Muscle layer of duodenum (tissue), 2 donors: Measurements from ENCODE around the gene B4GALT1.
A peak's percentile ranks its signal among the peaks of the same experiment; 100 is the strongest.
"Not testable (repeated sequence)": the region's sequence is repeated elsewhere in the genome, so short reads cannot be mapped to it uniquely, and the experiment has no call there.

ENCODE experiments used
- H3K27ac ChIP-seq: one replicate; pipeline ENCODE4 v1.7.0; 2013; ENCODE audit warnings: mild to moderate bottlenecking, low read length
- H3K27me3 ChIP-seq: one replicate; pipeline ENCODE4 v1.7.0; 2013; ENCODE audit warnings: low read depth, mild to moderate bottlenecking, control low read depth, low read length
- H3K36me3 ChIP-seq, 2 donors: one replicate each; pipeline ENCODE4 v1.7.0; 2013; ENCODE audit warnings: low read length in 2 of 2, control low read depth in 1 of 2, mild to moderate bottlenecking in 1 of 2; ENCODE audit not compliant: insufficient read depth in 2 of 2, control insufficient read depth in 1 of 2
- H3K4me1 ChIP-seq, 2 donors: one replicate each; pipeline ENCODE4 v1.7.0; 2013; ENCODE audit warnings: low read length in 2 of 2, mild to moderate bottlenecking in 2 of 2, control low read depth in 1 of 2, moderate library complexity in 1 of 2; ENCODE audit not compliant: insufficient read depth in 2 of 2, control insufficient read depth in 1 of 2
- H3K4me3 ChIP-seq, 2 donors: one replicate each; pipeline ENCODE4 v1.7.0; 2013; ENCODE audit warnings: low read length in 2 of 2, low read depth in 1 of 2, mild to moderate bottlenecking in 1 of 2
- H3K9me3 ChIP-seq, 2 donors: one replicate each; pipeline ENCODE4 v1.7.0; 2013; ENCODE audit warnings: low read length in 2 of 2, control low read depth in 1 of 2, mild to moderate bottlenecking in 1 of 2; ENCODE audit not compliant: control insufficient read depth in 1 of 2
- donor health status: healthy.

B4GALT1 gene

GRCh38 chr9:33166231-33167083 is 679 bp downstream of the B4GALT1 start:
- Histone ChIP-seq H3K36me3 (peaks cover 0 to 9% of the 10 kb centered on the region in 2 donors), H3K4me1 (peaks cover 29 to 51% of the 10 kb centered on the region in 2 donors), H3K4me3 (peak overlapping the region; percentile 84 to 91)

GRCh38 chr9:33165263-33166151 is 1.6 kb downstream of the B4GALT1 start:
- H3K9me3 ChIP-seq: no peaks in the 10 kb centered on the region
- H3K27ac ChIP-seq: peak overlapping the region; percentile 98
- H3K4me3 ChIP-seq: peak overlapping the region; percentile 84 to 91
- peaks cover 0 to 9% of the 10 kb centered on the region in 2 donors for H3K36me3 ChIP-seq
- peaks cover 38 to 61% of the 10 kb centered on the region in 2 donors for H3K4me1 ChIP-seq
- no peaks in the 10 kb centered on the region for H3K27me3 ChIP-seq

More at GRCh38 chr9:33166231-33167083, 679 bp downstream of the B4GALT1 start:
- Histone ChIP-seq H3K27me3 (no peaks in the 10 kb centered on the region), H3K9me3 (no peaks in the 10 kb centered on the region), H3K27ac (peak overlapping the region; percentile 98)

GRCh38 chr9:33164921-33165262 is 2.2 kb downstream of the B4GALT1 start:
- Histone ChIP-seq H3K4me3 (peak overlapping the region; percentile 84 to 91), H3K4me1 (peaks cover 42 to 67% of the 10 kb centered on the region in 2 donors), H3K27ac (peak overlapping the region; percentile 98)
- not testable (repeated sequence) for H3K36me3 ChIP-seq, H3K27me3 ChIP-seq, H3K9me3 ChIP-seq

- peaks cover 48 to 73% of the 10 kb centered on the region in 2 donors for H3K4me1 ChIP-seq
- peak overlapping the region; percentile 88 for H3K27ac ChIP-seq
- no peaks in the 10 kb centered on the region for H3K9me3 ChIP-seq
- peaks cover 0 to 9% of the 10 kb centered on the region in 2 donors for H3K36me3 ChIP-seq
- H3K27me3 ChIP-seq: no peaks in the 10 kb centered on the region
- H3K4me3 ChIP-seq: peak overlapping the region; percentile 24 to 84
Observed at GRCh38 chr9:33164138-33164809, 2.9 kb downstream of the B4GALT1 start.

GRCh38 chr9:33163433-33164137 is 3.6 kb downstream of the B4GALT1 start:
- H3K27ac ChIP-seq: peak overlapping the region; percentile 88
- H3K4me3 ChIP-seq: peak overlapping the region; percentile 24 to 84
- peaks cover 0 to 9% of the 10 kb centered on the region in 2 donors for H3K36me3 ChIP-seq
- peaks cover 55 to 80% of the 10 kb centered on the region in 2 donors for H3K4me1 ChIP-seq
- no peaks in the 10 kb centered on the region for H3K9me3 ChIP-seq
- H3K27me3 ChIP-seq: no peaks in the 10 kb centered on the region

- peaks cover 63 to 85% of the 10 kb centered on the region in 2 donors for H3K4me1 ChIP-seq
- H3K4me3 ChIP-seq: peak overlapping the region in 1 of 2 donors; percentile 19
- peak overlapping the region; percentile 88 for H3K27ac ChIP-seq
Observed at GRCh38 chr9:33162721-33163311, 4.3 kb downstream of the B4GALT1 start.

GRCh38 chr9:33161589-33162132 is 5.5 kb downstream of the B4GALT1 start:
- Histone ChIP-seq H3K27me3 (no peaks in the 10 kb centered on the region), H3K36me3 (peaks cover 0 to 9% of the 10 kb centered on the region in 2 donors), H3K4me3 (peak overlapping the region in 1 of 2 donors; percentile 16), H3K9me3 (no peaks in the 10 kb centered on the region), H3K27ac (peak overlapping the region; percentile 88), H3K4me1 (peaks cover 73 to 89% of the 10 kb centered on the region in 2 donors)

More at GRCh38 chr9:33162721-33163311, 4.3 kb downstream of the B4GALT1 start:
- H3K27me3 ChIP-seq: no peaks in the 10 kb centered on the region
- H3K9me3 ChIP-seq: no peaks in the 10 kb centered on the region
- H3K36me3 ChIP-seq: peaks cover 0 to 9% of the 10 kb centered on the region in 2 donors

- Histone ChIP-seq H3K27me3 (no peaks in the 10 kb centered on the region), H3K27ac (peak overlapping the region; percentile 88), H3K4me3 (peak overlapping the region in 1 of 2 donors; percentile 16), H3K9me3 (no peaks in the 10 kb centered on the region), H3K4me1 (peaks cover 77 to 89% of the 10 kb centered on the region in 2 donors), H3K36me3 (peaks cover 0 to 9% of the 10 kb centered on the region in 2 donors)
Observed at GRCh38 chr9:33161011-33161588, 6.0 kb downstream of the B4GALT1 start.

- not testable (repeated sequence) for H3K36me3 ChIP-seq, H3K9me3 ChIP-seq, H3K4me3 ChIP-seq, H3K27me3 ChIP-seq
- H3K27ac ChIP-seq: peak overlapping the region; percentile 88
- peaks cover 77 to 85% of the 10 kb centered on the region in 2 donors for H3K4me1 ChIP-seq
Observed at GRCh38 chr9:33160446-33160845, 6.7 kb downstream of the B4GALT1 start.

- no peaks in the 10 kb centered on the region for H3K9me3 ChIP-seq
- H3K27me3 ChIP-seq: no peaks in the 10 kb centered on the region
- peaks cover 0 to 5% of the 10 kb centered on the region in 2 donors for H3K36me3 ChIP-seq
- H3K4me1 ChIP-seq: peaks cover 74 to 84% of the 10 kb centered on the region in 2 donors
- H3K27ac ChIP-seq: peak overlapping the region; percentile 76
- no peak overlapping the region for H3K4me3 ChIP-seq
Observed at GRCh38 chr9:33159777-33160127, 7.4 kb downstream of the B4GALT1 start.
